OCI-LY7 (cell line): ENCODE data around the gene ATP2A1.

Experiments used
- EZH2phosphoT487 ChIP-seq: fragments of 200-600 bp; sonication (generic); IDR thresholded peaks from 2 replicates; pipeline ENCODE4 v1.6.1; 2018; ENCODE audit warnings: low read depth, borderline replicate concordance, mild to moderate bottlenecking, mixed run types, antibody characterized with exemption, low read length, moderate library complexity, mixed read lengths
- TF ChIP-seq, protein P1 (sequence below): fragments of 200-600 bp; sonication (generic); conservative IDR thresholded peaks from 2 replicates; pipeline ENCODE4 v1.5.1; 2014; ENCODE audit warnings: mild to moderate bottlenecking, antibody characterized with exemption, low read length, moderate library complexity, mixed read lengths

DNA sequence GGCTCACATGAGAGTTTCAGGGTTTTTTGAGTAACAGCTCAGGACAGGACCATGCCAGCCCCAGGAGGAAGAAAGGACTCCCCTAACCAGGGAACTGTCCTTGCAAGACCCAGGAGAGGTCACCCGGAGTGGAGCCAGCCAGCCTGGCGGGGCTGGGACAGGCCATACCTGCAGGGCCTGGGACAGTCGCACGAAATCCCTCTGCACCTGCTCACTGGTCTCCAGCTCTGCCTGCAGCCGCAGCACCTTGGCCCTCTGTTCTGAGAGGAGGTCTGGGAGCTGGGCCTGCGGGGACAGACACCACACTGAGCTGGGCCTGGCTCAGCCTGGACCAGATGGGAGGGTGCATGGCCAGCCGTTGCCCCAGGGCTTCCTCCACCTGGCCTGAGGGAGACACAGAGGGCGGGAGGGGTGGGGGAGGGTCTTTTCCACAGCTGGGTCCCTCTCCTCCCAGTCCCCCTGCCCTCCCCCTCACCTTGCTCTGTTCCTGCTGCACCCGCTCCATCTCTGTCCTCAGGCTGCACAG is 27.0 kb downstream of the ATP2A1 start:
- TF ChIP-seq, protein P1, sequence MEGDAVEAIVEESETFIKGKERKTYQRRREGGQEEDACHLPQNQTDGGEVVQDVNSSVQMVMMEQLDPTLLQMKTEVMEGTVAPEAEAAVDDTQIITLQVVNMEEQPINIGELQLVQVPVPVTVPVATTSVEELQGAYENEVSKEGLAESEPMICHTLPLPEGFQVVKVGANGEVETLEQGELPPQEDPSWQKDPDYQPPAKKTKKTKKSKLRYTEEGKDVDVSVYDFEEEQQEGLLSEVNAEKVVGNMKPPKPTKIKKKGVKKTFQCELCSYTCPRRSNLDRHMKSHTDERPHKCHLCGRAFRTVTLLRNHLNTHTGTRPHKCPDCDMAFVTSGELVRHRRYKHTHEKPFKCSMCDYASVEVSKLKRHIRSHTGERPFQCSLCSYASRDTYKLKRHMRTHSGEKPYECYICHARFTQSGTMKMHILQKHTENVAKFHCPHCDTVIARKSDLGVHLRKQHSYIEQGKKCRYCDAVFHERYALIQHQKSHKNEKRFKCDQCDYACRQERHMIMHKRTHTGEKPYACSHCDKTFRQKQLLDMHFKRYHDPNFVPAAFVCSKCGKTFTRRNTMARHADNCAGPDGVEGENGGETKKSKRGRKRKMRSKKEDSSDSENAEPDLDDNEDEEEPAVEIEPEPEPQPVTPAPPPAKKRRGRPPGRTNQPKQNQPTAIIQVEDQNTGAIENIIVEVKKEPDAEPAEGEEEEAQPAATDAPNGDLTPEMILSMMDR = no peak
- TF ChIP-seq EZH2phosphoT487 = no peak
